HEK293T (cell line): Measurements from ENCODE around the gene MYO5B.

Source experiments
- ARNT ChIP-seq: fragments of 450-650 bp; IDR thresholded peaks from 2 replicates; pipeline ENCODE4 v1.6.1; 2017; ENCODE audit warnings: mild to moderate bottlenecking
- BHLHE40 ChIP-seq: fragments of 450-650 bp; IDR thresholded peaks from 2 replicates; pipeline ENCODE4 v1.6.1; 2016; ENCODE audit warnings: mild to moderate bottlenecking, moderate library complexity, borderline replicate concordance
- SUZ12 ChIP-seq: fragments of 450-650 bp; IDR thresholded peaks from 2 replicates; pipeline ENCODE4 v1.6.1; 2016; ENCODE audit warnings: mild to moderate bottlenecking

- no peak for TF ChIP-seq ARNT
- TF ChIP-seq BHLHE40 = no peak
- TF ChIP-seq SUZ12 = no peak
These were observed 9.1 kb upstream of the MYO5B start for GRCh38 chr18:50203801-50204604.
